GM12891 (cell line): Measurements from ENCODE around the gene EPHB4.
"Not testable (repeated sequence)": the region's sequence is repeated elsewhere in the genome, so short reads cannot be mapped to it uniquely, and the experiment has no call there.

Experiments
- DNase-seq: peaks from one replicate; pipeline ENCODE4 v3.0.0; 2011; ENCODE audit warnings: low spot score; ENCODE audit not compliant: insufficient read length
- FAIRE-seq: peaks from 2 replicates; lab custom pipeline; 2011; peaks lifted over from hg19 to GRCh38; lab: Jason Lieb, UNC
- PAX5 ChIP-seq: IDR thresholded peaks from 2 replicates; pipeline ENCODE4 v1.6.1; 2011; ENCODE audit warnings: low read length, moderate library complexity, mild to moderate bottlenecking; ENCODE audit not compliant: insufficient read depth, severe bottlenecking
- POLR2A ChIP-seq: IDR thresholded peaks from 2 replicates; pipeline ENCODE4 v1.6.1; 2011; ENCODE audit warnings: low read depth, low read length, control low read depth
- POLR2AphosphoS5 ChIP-seq: IDR thresholded peaks from 2 replicates; pipeline ENCODE4 v1.6.1; 2011; ENCODE audit warnings: low read depth, low read length, control low read depth
- POU2F2 ChIP-seq: IDR thresholded peaks from 2 replicates; pipeline ENCODE4 v1.6.1; 2011; ENCODE audit warnings: low read depth, mild to moderate bottlenecking, control low read depth, low read length, moderate library complexity
- SPI1 ChIP-seq: IDR thresholded peaks from 2 replicates; pipeline ENCODE4 v1.6.1; 2011; ENCODE audit warnings: low read depth, low read length, control low read depth
- TAF1 ChIP-seq: IDR thresholded peaks from 2 replicates; pipeline ENCODE4 v1.6.1; 2011; ENCODE audit warnings: low read depth, low read length, control low read depth

EPHB4 gene

GRCh38 chr7:100765250-100765649, 62.1 kb downstream of the EPHB4 start:
- TF ChIP-seq POLR2A (no peak), SPI1 (no peak), PAX5 (no peak), TAF1 (no peak), POLR2AphosphoS5 (no peak), POU2F2 (no peak)
- DNase-seq (no peak), FAIRE-seq (no peak)

GRCh38 chr7:100764841-100765240, 62.5 kb downstream of the EPHB4 start:
- no peak for DNase-seq
- TF ChIP-seq SPI1, result no peak
- no peak for TF ChIP-seq PAX5
- no peak for TF ChIP-seq POLR2AphosphoS5
- no peak for TF ChIP-seq TAF1
- no peak for TF ChIP-seq POU2F2
- no peak for TF ChIP-seq POLR2A
- no peak for FAIRE-seq

DNA sequence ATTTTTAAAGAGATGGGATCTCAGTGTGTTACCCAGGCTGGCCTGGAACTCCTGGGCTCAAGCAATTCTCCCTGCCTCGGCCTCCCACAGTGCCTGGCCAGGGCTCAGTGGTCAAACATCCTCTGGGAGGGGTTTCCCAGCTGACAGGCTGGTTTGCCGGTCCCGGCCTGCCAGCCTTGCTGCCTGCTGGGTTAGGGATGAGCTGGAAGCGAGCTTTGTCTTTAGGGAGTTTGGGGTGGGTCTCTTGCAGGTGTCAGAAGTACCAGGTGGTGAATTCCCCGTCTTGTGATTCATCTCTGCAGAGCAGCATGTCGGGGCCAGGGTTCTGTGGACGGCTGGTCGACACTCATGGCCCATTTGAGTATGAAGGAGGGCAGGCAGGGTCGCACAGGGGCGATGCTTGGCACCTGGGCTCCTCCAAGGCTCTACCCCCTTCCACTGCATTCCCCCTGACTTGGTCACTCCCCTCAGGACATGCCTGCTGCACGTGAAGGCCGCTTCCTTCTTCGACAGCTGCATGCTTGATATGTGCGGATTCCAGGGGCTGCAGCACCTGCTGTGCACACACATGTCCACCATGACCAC, 63.7 kb downstream of the EPHB4 start:
- DNase-seq (no peak), FAIRE-seq (no peak)
- TF ChIP-seq POLR2A (no peak), PAX5 (no peak), SPI1 (no peak), POLR2AphosphoS5 (no peak), TAF1 (no peak), POU2F2 (no peak)

GRCh38 chr7:100762841-100763240, 64.5 kb downstream of the EPHB4 start:
- not testable (repeated sequence) for FAIRE-seq, DNase-seq

- TF ChIP-seq PAX5, result no peak
- no peak for TF ChIP-seq POLR2AphosphoS5
- no peak for TF ChIP-seq TAF1
- FAIRE-seq, result no peak
Observed at GRCh38 chr7:100759357-100760171, 67.8 kb downstream of the EPHB4 start.

DNA sequence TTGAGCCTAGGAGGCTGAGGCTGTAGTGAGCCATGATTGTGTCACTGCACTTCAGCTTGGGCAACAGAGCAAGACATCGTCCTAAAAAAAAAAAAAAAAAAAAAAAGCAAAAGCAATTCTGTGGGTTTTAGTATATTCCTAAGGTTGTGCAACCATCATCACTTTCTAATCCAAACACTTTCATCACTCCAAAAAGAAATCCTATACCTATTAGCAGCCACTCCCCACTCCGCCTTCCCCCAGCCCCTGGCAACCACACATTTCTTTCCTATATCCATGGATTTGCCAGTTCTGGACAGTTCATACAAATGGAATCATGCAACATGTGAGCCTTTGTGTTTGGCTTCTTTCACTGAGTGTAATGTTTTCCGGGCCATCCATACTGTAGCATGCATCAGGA, 73.6 kb downstream of the EPHB4 start:
- TF ChIP-seq POLR2A (no peak), POU2F2 (no peak), POLR2AphosphoS5 (no peak), TAF1 (no peak), PAX5 (no peak), SPI1 (no peak)
- no peak for DNase-seq
- FAIRE-seq, result no peak

More at GRCh38 chr7:100759357-100760171, 67.8 kb downstream of the EPHB4 start:
- no peak for DNase-seq

DNA sequence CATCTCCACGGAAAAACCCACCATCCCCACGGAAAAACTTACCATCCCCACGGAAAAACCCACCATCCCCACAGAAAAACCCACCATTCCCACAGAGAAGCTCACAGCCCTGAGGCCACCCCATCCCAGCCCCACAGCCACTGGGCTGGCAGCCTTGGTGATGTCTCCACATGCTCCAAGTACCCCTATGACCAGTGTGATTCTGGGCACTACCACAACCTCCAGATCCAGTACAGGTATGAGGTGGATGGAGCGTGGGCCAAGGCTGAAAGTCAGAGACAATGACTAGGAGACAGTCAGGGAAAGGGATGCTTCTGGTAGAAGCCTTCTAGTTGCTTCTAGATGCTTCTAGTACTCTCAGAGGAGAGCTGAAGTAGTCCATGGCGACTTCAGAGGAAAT, 74.3 kb downstream of the EPHB4 start:
- TF ChIP-seq POLR2AphosphoS5, result no peak
- no peak for TF ChIP-seq POU2F2
- no peak for TF ChIP-seq SPI1
- TF ChIP-seq POLR2A, result no peak
- TF ChIP-seq PAX5, result no peak
- no peak for TF ChIP-seq TAF1
- FAIRE-seq (no peak), DNase-seq (no peak)
